ENCODE results near the gene RPN2. TPM values are rescaled to one million over a fixed set of nuclear protein-coding genes. Genes with fewer than 3 reads are reported as not detected.

The RPN2 gene
- total RNA-seq, 6 donors from 2014 or later = 55.5 to 193 (median 143) TPM

GRCh38 chr20:37161830-37162549, 17.1 kb upstream of the RPN2 start:
- Histone ChIP-seq H3K4me3 (no peak overlapping the region), H3K36me3 (no peaks in the 10 kb centered on the region), H3K4me1 (no peaks in the 10 kb centered on the region), H3K27ac (no peak overlapping the region), H3K27me3 (no peaks in the 10 kb centered on the region), H3K9me3 (no peaks in the 10 kb centered on the region)
- ATAC-seq (ENCODE audit: low FRiP score in 2 of 2) (no peak), DNase-seq (no peak)
- 77 to 79% methylated on average over 12 of the region's 12 CpGs for WGBS, 2 donors
- TF ChIP-seq, protein P1, sequence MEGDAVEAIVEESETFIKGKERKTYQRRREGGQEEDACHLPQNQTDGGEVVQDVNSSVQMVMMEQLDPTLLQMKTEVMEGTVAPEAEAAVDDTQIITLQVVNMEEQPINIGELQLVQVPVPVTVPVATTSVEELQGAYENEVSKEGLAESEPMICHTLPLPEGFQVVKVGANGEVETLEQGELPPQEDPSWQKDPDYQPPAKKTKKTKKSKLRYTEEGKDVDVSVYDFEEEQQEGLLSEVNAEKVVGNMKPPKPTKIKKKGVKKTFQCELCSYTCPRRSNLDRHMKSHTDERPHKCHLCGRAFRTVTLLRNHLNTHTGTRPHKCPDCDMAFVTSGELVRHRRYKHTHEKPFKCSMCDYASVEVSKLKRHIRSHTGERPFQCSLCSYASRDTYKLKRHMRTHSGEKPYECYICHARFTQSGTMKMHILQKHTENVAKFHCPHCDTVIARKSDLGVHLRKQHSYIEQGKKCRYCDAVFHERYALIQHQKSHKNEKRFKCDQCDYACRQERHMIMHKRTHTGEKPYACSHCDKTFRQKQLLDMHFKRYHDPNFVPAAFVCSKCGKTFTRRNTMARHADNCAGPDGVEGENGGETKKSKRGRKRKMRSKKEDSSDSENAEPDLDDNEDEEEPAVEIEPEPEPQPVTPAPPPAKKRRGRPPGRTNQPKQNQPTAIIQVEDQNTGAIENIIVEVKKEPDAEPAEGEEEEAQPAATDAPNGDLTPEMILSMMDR (IDR thresholded peaks at IDR 0.05) = no peak
- TF ChIP-seq EP300 (IDR thresholded peaks at IDR 0.05) (no peak), POLR2A (IDR thresholded peaks at IDR 0.05) (no peak), POLR2AphosphoS5 (IDR thresholded peaks at IDR 0.05) (no peak)

DNA sequence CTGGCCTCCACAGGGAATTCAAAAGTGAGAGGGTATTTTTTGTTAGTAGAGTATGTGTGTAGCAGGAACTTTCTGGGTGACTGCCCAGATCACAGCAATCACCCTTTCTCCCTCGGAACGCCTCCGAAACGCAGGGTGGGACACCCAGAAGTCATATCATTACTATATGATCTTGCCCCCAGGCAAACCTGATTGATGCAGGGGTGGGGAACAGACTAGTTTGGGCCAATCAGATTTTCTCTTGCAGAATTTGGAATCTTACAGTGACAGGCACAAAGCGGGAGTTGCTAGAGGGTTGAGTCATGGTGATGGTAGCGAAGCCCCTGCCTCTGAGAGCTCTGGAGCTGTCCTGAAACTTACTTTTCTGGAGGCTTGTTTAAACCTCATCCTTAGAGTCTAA, 16.5 kb upstream of the RPN2 start:
- no peaks in the 10 kb centered on the region for H3K9me3 ChIP-seq
- H3K27me3 ChIP-seq = no peaks in the 10 kb centered on the region
- H3K4me1 ChIP-seq = no peaks in the 10 kb centered on the region
- H3K4me3 ChIP-seq = no peak overlapping the region
- ATAC-seq (ENCODE audit: low FRiP score in 2 of 2) (no peak), DNase-seq (no peak)
- TF ChIP-seq POLR2A (IDR thresholded peaks at IDR 0.05) (no peak), EP300 (IDR thresholded peaks at IDR 0.05) (no peak), POLR2AphosphoS5 (IDR thresholded peaks at IDR 0.05) (no peak)
- TF ChIP-seq, protein P1 (IDR thresholded peaks at IDR 0.05) = no peak
- H3K36me3 ChIP-seq = peaks cover 0 to 6% (median 0%) of the 10 kb centered on the region in 4 donors
- WGBS, 2 donors = 76 to 87% methylated on average over 6 of the region's 6 CpGs
- no peak overlapping the region for H3K27ac ChIP-seq

DNA sequence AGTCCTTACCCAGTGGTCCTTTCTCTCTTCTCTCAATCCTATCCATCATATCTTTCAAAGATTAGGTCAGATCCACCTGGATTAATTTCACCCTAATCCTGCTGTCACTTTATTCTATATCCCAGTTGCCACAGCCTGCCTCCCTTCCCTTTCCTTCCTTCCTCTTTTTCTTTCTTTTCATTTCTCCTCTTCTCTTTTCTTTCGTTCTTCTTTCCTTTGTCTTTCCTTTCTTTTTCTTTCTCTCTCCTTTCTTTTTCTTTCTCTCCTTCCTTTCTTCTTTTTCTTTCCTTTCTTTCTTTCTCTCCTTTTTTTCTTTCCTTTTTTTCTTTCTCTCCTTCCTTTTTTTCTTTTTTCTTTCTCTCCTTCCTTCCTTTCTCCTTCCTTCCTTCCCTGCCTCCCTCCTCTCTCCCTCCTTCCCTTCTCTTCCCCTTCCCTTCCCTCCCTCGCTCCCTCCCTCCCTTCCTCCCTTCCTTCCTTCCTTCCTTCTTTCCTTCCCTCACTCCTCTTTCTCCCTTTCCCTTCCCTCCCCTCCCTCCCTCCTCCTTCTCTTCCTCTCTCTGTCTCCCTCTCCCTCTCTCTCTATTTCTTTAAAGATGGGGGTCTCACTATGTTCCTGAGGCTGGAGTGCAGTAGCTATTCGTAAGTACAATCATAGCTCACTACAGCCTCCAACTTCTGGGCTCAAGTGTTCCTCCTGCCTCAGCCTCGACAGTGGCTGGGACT, 15.1 kb upstream of the RPN2 start:
- H3K4me3 ChIP-seq = no peak overlapping the region
- H3K4me1 ChIP-seq = no peaks in the 10 kb centered on the region
- DNase-seq (no peak), ATAC-seq (ENCODE audit: low FRiP score in 2 of 2) (no peak)
- H3K36me3 ChIP-seq = peaks cover 0 to 6% (median 0%) of the 10 kb centered on the region in 4 donors
- H3K27ac ChIP-seq = no peak overlapping the region
- H3K9me3 ChIP-seq = no peaks in the 10 kb centered on the region
- TF ChIP-seq, protein P1 (IDR thresholded peaks at IDR 0.05) = no peak
- TF ChIP-seq POLR2A (IDR thresholded peaks at IDR 0.05) (no peak), POLR2AphosphoS5 (IDR thresholded peaks at IDR 0.05) (no peak), EP300 (IDR thresholded peaks at IDR 0.05) (no peak)
- no peaks in the 10 kb centered on the region for H3K27me3 ChIP-seq
- 89 to 91% methylated on average over 4 of the region's 4 CpGs for WGBS, 2 donors

GRCh38 chr20:37165031-37165430, 14.1 kb upstream of the RPN2 start:
- WGBS, 2 donors = 94 to 100% methylated on average over 1 of the region's 1 CpG
- TF ChIP-seq, protein P1 (IDR thresholded peaks at IDR 0.05) = no peak
- no peak for TF ChIP-seq EP300 (IDR thresholded peaks at IDR 0.05)
- peaks cover 0 to 6% (median 0%) of the 10 kb centered on the region in 4 donors for H3K36me3 ChIP-seq
- H3K4me3 ChIP-seq = no peak overlapping the region
- no peaks in the 10 kb centered on the region for H3K4me1 ChIP-seq
- H3K27ac ChIP-seq = no peak overlapping the region
- no peaks in the 10 kb centered on the region for H3K27me3 ChIP-seq
- no peak for DNase-seq
- no peaks in the 10 kb centered on the region for H3K9me3 ChIP-seq
- no peak for ATAC-seq (ENCODE audit: low FRiP score in 2 of 2)

Measured in upper lobe of left lung (tissue), 6 donors.